ENCODE measurements around the gene ANTXR1.

Gene ANTXR1

DNA sequence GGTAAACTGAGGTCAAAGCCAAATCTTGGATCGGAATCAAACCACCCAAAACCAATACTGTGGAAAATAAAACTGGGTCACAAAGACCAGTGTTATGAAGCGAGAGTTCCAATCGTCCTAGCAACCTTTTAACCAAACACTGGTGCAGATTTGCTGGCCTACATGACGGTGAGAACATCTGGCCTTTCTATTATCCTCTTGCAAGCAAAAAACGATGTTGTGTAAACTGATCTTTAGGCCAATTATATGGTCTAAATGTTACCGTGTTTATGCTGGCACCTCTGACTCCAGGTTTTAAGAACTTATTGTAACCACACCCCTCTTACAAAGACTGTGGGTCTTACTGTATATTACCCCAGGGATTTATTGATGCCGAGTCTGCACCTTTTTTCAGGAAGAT, 228.1 kb downstream of the ANTXR1 start:
- H3K27ac ChIP-seq, result no peak overlapping the region
- no peaks in the 10 kb centered on the region for H3K27me3 ChIP-seq (ENCODE audit: insufficient read depth, low read depth, severe bottlenecking)
- TF ChIP-seq, protein P1, sequence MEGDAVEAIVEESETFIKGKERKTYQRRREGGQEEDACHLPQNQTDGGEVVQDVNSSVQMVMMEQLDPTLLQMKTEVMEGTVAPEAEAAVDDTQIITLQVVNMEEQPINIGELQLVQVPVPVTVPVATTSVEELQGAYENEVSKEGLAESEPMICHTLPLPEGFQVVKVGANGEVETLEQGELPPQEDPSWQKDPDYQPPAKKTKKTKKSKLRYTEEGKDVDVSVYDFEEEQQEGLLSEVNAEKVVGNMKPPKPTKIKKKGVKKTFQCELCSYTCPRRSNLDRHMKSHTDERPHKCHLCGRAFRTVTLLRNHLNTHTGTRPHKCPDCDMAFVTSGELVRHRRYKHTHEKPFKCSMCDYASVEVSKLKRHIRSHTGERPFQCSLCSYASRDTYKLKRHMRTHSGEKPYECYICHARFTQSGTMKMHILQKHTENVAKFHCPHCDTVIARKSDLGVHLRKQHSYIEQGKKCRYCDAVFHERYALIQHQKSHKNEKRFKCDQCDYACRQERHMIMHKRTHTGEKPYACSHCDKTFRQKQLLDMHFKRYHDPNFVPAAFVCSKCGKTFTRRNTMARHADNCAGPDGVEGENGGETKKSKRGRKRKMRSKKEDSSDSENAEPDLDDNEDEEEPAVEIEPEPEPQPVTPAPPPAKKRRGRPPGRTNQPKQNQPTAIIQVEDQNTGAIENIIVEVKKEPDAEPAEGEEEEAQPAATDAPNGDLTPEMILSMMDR (IDR thresholded peaks at IDR 0.05; ENCODE audit: low read depth, low read length), result no peak
- no peaks in the 10 kb centered on the region for H3K9me3 ChIP-seq (ENCODE audit: severe bottlenecking)
- no peak for DNase-seq
- H3K36me3 ChIP-seq, result no peaks in the 10 kb centered on the region
- H3K4me3 ChIP-seq (ENCODE audit: low read depth, low read length), result no peak overlapping the region

DNA sequence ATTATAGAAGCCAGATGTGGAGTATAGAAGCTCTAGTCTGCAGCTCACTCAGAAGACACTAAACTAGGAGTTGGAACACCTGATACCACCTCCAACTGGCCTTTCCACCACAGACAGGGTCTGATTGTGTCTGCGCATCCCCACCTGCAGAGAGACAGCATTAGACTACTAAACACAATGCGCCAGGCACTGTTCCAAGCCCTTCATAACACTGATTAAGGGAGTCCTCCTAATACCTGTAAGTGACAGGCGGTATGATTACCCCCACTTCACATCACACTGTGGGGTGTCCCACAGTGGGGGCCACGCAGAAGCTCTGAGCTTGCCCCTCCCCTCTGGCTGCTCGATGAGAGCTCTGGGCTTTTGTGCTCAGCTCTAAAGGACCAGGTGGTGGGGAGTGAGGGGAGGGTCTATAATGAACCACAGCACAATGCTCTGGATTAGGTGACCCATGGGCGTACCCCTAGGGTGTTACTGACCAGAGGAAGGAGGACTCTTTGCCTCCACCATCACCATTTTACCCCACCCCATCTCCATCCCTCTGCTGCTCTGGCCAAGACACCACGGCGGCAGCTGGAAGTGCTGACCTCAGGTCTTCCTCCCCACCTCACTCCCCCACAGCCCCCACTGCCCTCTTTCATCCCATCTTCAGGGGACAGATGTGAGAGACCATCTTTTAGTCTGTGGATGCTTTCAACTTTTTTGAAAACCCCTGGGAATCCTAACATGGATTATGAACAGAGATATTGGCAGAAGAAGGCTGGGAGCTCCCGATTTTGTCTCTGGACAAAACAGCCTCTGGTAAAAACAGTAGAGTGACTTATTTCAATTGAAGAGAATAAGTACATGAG, 228.9 kb downstream of the ANTXR1 start:
- Histone ChIP-seq H3K27me3 (ENCODE audit: insufficient read depth, low read depth, severe bottlenecking) (no peaks in the 10 kb centered on the region), H3K36me3 (no peaks in the 10 kb centered on the region), H3K4me3 (ENCODE audit: low read depth, low read length) (no peak overlapping the region), H3K9me3 (ENCODE audit: severe bottlenecking) (no peaks in the 10 kb centered on the region), H3K27ac (no peak overlapping the region)
- TF ChIP-seq, protein P1 (IDR thresholded peaks at IDR 0.05; ENCODE audit: low read depth, low read length), result no peak
- no peak for DNase-seq

DNA sequence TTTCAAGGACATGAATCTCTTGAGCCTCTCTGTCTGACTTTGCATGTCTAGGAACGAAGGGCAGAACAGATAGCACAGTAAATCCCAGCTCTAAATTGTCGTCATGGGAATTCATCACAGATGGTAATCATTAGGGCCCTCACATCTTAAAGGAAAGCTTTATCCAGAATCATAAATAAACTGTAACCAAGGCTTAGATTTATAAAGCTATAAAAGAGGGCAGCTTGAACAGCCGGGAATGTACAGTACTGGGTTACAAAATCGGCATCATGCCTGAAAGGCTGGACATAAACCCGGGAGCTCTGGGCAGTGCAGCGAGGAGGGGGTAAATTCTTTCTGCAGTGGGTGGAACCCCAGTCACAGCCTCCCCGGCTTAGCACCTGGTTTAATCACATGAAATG, 229.7 kb downstream of the ANTXR1 start:
- TF ChIP-seq, protein P1 (IDR thresholded peaks at IDR 0.05; ENCODE audit: low read depth, low read length), result no peak
- Histone ChIP-seq H3K36me3 (no peaks in the 10 kb centered on the region), H3K27me3 (ENCODE audit: insufficient read depth, low read depth, severe bottlenecking) (no peaks in the 10 kb centered on the region), H3K9me3 (ENCODE audit: severe bottlenecking) (no peaks in the 10 kb centered on the region), H3K4me3 (ENCODE audit: low read depth, low read length) (peak overlapping the region; percentile 18), H3K27ac (no peak overlapping the region)
- peak; percentile 47 for DNase-seq

DNA sequence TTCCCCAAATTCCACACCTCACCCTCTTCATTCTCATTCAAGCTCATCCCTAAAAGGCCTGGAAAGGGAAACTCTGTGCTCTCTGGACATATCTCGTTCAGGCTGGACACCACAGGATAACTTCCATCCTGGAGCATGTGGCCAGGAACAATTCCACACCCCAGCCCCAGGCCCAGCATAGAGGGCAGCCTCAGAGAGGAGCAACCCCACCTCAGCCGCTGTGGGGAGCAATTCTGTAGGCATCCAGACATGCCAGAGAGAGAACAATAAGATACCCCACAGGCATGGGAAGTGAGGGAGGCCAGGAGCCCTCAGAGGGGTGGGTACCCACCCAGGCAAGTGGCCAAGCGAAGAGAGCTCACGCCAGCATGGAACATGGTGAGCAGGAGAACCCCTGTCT, 230.7 kb downstream of the ANTXR1 start:
- TF ChIP-seq, protein P1 (IDR thresholded peaks at IDR 0.05; ENCODE audit: low read depth, low read length), result no peak
- Histone ChIP-seq H3K27me3 (ENCODE audit: insufficient read depth, low read depth, severe bottlenecking) (no peaks in the 10 kb centered on the region), H3K4me3 (ENCODE audit: low read depth, low read length) (no peak overlapping the region), H3K27ac (no peak overlapping the region), H3K36me3 (no peaks in the 10 kb centered on the region), H3K9me3 (ENCODE audit: severe bottlenecking) (no peaks in the 10 kb centered on the region)
- DNase-seq, result no peak

DNA sequence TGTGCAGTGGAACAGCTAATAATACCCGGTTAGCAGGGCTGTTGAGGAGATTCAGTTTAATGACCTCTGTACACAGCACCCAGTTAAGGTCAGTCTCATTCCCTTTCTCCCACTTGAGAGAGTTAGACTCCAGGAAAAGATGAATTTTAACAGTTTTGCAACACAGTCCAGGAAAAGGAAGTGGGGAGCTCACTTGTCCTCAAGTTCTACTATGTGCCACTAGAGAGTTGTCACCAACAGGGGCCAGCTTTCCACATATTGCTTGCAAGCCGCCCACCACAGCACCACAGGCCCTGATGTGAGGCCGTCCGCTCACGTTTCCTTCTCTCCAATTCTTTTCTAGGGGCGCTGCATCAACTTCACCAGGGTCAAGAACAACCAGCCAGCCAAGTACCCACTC, 231.9 kb downstream of the ANTXR1 start:
- Histone ChIP-seq H3K36me3 (no peaks in the 10 kb centered on the region), H3K27ac (no peak overlapping the region)
- no peak for DNase-seq

More for the DNA sequence above, 231.9 kb downstream of the ANTXR1 start:
- no peaks in the 10 kb centered on the region for H3K27me3 ChIP-seq (ENCODE audit: insufficient read depth, low read depth, severe bottlenecking)
- no peak overlapping the region for H3K4me3 ChIP-seq (ENCODE audit: low read depth, low read length)
- no peaks in the 10 kb centered on the region for H3K9me3 ChIP-seq (ENCODE audit: severe bottlenecking)
- TF ChIP-seq, protein P1 (IDR thresholded peaks at IDR 0.05; ENCODE audit: low read depth, low read length), result no peak
